ENCODE measurements around the gene ARPC3.
A peak's percentile ranks its signal among the peaks of the same experiment; 100 is the strongest.
"Not testable (repeated sequence)": the region's sequence is repeated elsewhere in the genome, so short reads cannot be mapped to it uniquely, and the experiment has no call there.

Gene ARPC3

DNA sequence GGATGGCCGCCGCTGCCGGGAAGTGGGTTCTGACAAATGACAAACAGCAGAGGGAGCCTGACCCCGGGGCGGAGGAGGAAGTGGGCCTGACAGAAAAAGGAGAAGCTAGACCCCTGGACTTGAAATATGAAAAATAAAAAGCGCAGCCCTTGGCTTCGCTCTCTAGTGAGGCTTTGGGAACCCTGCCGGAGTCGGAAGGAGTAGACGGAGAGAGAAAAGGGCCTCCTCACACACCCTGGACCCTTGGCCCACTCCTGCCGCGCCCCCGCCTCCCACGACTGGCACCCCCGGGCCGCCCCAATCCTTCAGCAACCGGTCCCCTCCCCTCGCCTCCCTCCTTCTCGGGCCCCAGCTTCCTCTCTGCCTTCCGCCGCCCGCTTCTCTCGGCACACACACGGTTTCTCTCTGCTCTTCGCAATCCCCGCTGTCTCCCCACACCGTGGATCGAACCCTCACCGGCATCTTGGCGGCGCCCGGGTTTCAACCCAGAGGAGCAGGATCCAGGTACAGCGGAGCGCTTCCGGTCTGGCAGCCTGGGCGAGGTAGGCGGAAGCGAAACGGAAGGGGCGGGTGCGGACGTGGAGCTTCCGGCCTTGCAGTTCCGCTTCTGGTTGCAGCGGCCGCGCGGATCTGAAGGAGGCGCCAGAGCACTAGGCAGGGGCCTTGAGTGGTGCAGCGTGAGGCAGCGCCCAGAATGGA, at the start of gene ARPC3:
TSS of gene ARPC3 (minus strand) at position 539 of the 699 bp plus-strand sequence. CDS start at position 462, 77 bp downstream.
- peaks cover 62% of the 10 kb centered on the region for H3K36me3 ChIP-seq (ENCODE audit: insufficient read depth, insufficient read length, low read length)
- peaks cover 4% of the 10 kb centered on the region for H3K4me1 ChIP-seq (ENCODE audit: insufficient read depth, insufficient read length)
- peak within 1 kb of the TSS; percentile 89 for H3K9ac ChIP-seq (ENCODE audit: insufficient read length, low read depth)
- H3K27me3 ChIP-seq (ENCODE audit: insufficient read depth, insufficient read length) = no peaks in the 10 kb centered on the region
- no peak for TF ChIP-seq YY1 (IDR thresholded peaks at IDR 0.05; ENCODE audit: insufficient read depth, insufficient read length)
- peak within 1 kb of the TSS; percentile 76 for H3K4me3 ChIP-seq (ENCODE audit: insufficient read length, low read depth)
- DNase-seq (ENCODE audit: low read depth, low spot score) = peak; percentile 92
- H3K9me3 ChIP-seq (ENCODE audit: insufficient read depth, low read length) = no peaks in the 10 kb centered on the region

GRCh38 chr12:110498984-110499706, 49.0 kb upstream of the ARPC3 start:
- H3K4me3 ChIP-seq (ENCODE audit: insufficient read length, low read depth) = no peak overlapping the region
- no peak overlapping the region for H3K9ac ChIP-seq (ENCODE audit: insufficient read length, low read depth)
- H3K27me3 ChIP-seq (ENCODE audit: insufficient read depth, insufficient read length) = no peaks in the 10 kb centered on the region
- peaks cover 9% of the 10 kb centered on the region; the same call in 1 of the 2 replicates for H3K9me3 ChIP-seq (ENCODE audit: insufficient read depth, low read length)
- TF ChIP-seq SUZ12 (IDR thresholded peaks at IDR 0.05; ENCODE audit: extremely low read depth, insufficient read depth, insufficient read length) (no peak), YY1 (IDR thresholded peaks at IDR 0.05; ENCODE audit: insufficient read depth, insufficient read length) (no peak), ZNF274 (IDR thresholded peaks at IDR 0.05; ENCODE audit: low read depth, low read length) (no peak)
- H3K36me3 ChIP-seq (ENCODE audit: insufficient read depth, insufficient read length, low read length) = peaks cover 43% of the 10 kb centered on the region
- no peak for DNase-seq (ENCODE audit: low read depth, low spot score)
- no peaks in the 10 kb centered on the region for H3K4me1 ChIP-seq (ENCODE audit: insufficient read depth, insufficient read length)

DNA sequence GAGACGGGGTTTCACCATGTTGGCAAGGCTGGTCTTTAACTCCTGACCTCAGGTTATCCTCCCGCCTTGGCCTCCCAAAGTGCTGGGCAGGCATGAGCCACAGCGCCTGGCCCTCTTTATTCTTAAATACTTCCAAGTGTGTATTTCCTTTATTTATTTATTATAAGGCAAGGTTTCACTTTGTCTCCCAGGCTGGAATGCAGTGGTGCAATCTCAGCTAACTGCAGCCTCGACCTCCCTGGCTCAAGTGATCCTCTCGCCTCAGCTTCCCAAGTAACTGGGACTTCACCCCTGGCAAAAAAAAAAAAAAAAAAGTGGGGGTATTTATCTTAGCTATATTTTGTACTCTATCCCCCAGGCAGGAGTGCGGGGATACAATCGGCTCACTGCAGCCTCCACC, 25.3 kb upstream of the ARPC3 start:
- Histone ChIP-seq H3K9ac (ENCODE audit: insufficient read length, low read depth) (no peak overlapping the region), H3K4me3 (ENCODE audit: insufficient read length, low read depth) (no peak overlapping the region), H3K9me3 (ENCODE audit: insufficient read depth, low read length) (no peaks in the 10 kb centered on the region), H3K4me1 (ENCODE audit: insufficient read depth, insufficient read length) (no peaks in the 10 kb centered on the region), H3K36me3 (ENCODE audit: insufficient read depth, insufficient read length, low read length) (peaks cover 51% of the 10 kb centered on the region), H3K27me3 (ENCODE audit: insufficient read depth, insufficient read length) (no peaks in the 10 kb centered on the region)
- no peak for TF ChIP-seq YY1 (IDR thresholded peaks at IDR 0.05; ENCODE audit: insufficient read depth, insufficient read length)
- no peak for TF ChIP-seq SUZ12 (IDR thresholded peaks at IDR 0.05; ENCODE audit: extremely low read depth, insufficient read depth, insufficient read length)
- TF ChIP-seq ZNF274 (IDR thresholded peaks at IDR 0.05; ENCODE audit: low read depth, low read length) = no peak
- no peak for DNase-seq (ENCODE audit: low read depth, low spot score)

DNA sequence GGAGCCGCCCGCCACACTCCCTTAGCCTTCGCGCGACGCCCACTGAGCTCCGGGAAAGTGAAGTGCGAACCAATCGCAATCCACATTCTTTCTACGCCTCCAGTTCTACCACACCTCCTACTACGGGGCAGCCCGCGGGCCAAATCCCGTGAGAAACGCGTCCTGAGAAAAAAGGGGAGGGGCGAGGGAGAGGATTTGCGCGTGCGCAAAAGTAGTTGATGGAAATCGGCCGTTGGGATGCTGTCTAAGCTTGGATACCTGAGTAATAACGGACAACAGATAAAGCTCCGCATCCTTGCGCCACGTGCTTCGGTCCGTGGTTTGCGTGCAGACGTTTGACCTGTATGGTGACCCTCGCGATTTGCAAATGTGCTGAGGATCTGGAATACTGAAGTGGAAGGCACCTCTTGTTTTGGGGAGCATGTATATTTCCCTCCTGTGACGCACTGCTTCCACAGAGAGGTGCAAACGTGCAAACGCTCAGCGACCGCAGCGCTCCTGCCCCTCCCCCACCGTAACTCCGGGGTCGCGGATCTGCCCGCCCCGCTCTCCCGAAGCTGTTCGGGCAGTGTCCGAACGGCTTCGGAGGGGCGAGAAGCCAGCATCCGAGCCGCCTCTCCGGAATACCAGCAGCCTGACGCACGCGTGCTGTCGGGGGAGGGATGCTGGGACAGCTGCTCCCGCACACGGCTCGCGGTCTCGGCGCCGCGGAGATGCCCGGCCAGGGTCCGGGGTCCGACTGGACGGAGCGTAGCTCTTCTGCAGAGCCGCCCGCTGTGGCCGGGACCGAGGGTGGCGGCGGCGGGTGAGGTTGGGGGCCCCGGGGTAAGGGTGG, 18.3 kb upstream of the ARPC3 start, which contains the start of the genes FAM216A and GPN3:
TSS of gene FAM216A (plus strand) at position 632 of the 835 bp plus-strand sequence. CDS start at position 663, 31 bp downstream.
TSS of gene GPN3 (minus strand) at position 44 of the 835 bp plus-strand sequence. CDS start 54 bp downstream, outside the sequence.
- peak; percentile 97 for DNase-seq (ENCODE audit: low read depth, low spot score)
- TF ChIP-seq SUZ12 (IDR thresholded peaks at IDR 0.05; ENCODE audit: extremely low read depth, insufficient read depth, insufficient read length) (no peak), YY1 (IDR thresholded peaks at IDR 0.05; ENCODE audit: insufficient read depth, insufficient read length) (peak; percentile 5)
- Histone ChIP-seq H3K27me3 (ENCODE audit: insufficient read depth, insufficient read length) (no peaks in the 10 kb centered on the region), H3K36me3 (ENCODE audit: insufficient read depth, insufficient read length, low read length) (peaks cover 33% of the 10 kb centered on the region), H3K4me1 (ENCODE audit: insufficient read depth, insufficient read length) (peaks cover 2% of the 10 kb centered on the region), H3K4me3 (ENCODE audit: insufficient read length, low read depth) (peak within 1 kb of the TSS; percentile 97), H3K9ac (ENCODE audit: insufficient read length, low read depth) (peak within 1 kb of the TSS; percentile 99), H3K9me3 (ENCODE audit: insufficient read depth, low read length) (no peaks in the 10 kb centered on the region)

GRCh38 chr12:110467847-110468213, 17.7 kb upstream of the ARPC3 start:
- Histone ChIP-seq H3K36me3 (ENCODE audit: insufficient read depth, insufficient read length, low read length) (peaks cover 36% of the 10 kb centered on the region), H3K9me3 (ENCODE audit: insufficient read depth, low read length) (no peaks in the 10 kb centered on the region), H3K27me3 (ENCODE audit: insufficient read depth, insufficient read length) (no peaks in the 10 kb centered on the region), H3K4me1 (ENCODE audit: insufficient read depth, insufficient read length) (peaks cover 2% of the 10 kb centered on the region), H3K4me3 (ENCODE audit: insufficient read length, low read depth) (peak overlapping the region; percentile 97), H3K9ac (ENCODE audit: insufficient read length, low read depth) (peak overlapping the region; percentile 99)
- TF ChIP-seq SUZ12 (IDR thresholded peaks at IDR 0.05; ENCODE audit: extremely low read depth, insufficient read depth, insufficient read length) (no peak), YY1 (IDR thresholded peaks at IDR 0.05; ENCODE audit: insufficient read depth, insufficient read length) (peak; percentile 9)
- DNase-seq (ENCODE audit: low read depth, low spot score) = no peak

DNA sequence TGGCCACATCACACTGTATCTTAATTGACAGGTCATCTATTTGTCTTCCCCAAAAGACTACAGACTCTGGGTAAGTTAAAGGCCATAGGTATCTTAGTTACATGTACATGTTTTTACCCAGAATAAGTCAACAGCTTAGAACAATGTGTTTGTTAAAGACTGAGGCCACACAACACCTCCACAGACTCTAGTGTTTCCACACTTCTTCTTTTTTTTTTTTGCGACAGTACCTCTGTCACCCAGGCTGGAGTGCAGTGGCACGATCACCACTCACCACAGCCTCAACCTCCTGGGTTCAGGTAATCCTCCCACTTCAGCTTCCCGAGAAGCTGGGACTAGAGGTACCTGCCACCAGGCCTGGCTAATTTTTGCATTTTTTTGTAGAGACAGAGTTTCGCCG, 16.7 kb upstream of the ARPC3 start:
- no peak for TF ChIP-seq ZNF274 (IDR thresholded peaks at IDR 0.05; ENCODE audit: low read depth, low read length)
- no peak for TF ChIP-seq YY1 (IDR thresholded peaks at IDR 0.05; ENCODE audit: insufficient read depth, insufficient read length)
- no peak for TF ChIP-seq SUZ12 (IDR thresholded peaks at IDR 0.05; ENCODE audit: extremely low read depth, insufficient read depth, insufficient read length)
- H3K27me3 ChIP-seq (ENCODE audit: insufficient read depth, insufficient read length) = no peaks in the 10 kb centered on the region
- peak overlapping the region; percentile 58 for H3K9ac ChIP-seq (ENCODE audit: insufficient read length, low read depth)
- H3K36me3 ChIP-seq (ENCODE audit: insufficient read depth, insufficient read length, low read length) = peaks cover 37% of the 10 kb centered on the region
- H3K4me3 ChIP-seq (ENCODE audit: insufficient read length, low read depth) = peak overlapping the region; percentile 5
- H3K4me1 ChIP-seq (ENCODE audit: insufficient read depth, insufficient read length) = peaks cover 2% of the 10 kb centered on the region
- DNase-seq (ENCODE audit: low read depth, low spot score) = no peak
- no peaks in the 10 kb centered on the region for H3K9me3 ChIP-seq (ENCODE audit: insufficient read depth, low read length)

DNA sequence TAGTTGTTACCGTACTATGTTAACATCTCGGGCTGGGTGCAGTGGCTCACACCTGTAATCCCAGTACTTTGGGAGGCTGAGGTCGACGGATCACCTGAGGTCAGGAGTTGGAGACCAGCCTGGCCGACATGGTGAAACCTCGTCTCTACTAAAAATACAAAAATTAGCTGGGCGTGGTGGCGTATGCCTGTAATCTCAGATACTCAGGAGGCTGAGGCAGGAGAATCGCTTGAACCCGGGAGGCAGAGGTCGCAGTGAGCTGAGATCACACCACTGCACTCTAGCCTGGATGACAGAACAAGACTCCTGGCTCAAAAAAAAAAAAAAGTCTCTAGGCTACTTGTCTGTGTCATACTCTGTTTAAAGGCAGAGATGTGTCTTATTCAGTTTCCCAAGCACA, 15.6 kb upstream of the ARPC3 start:
- not testable (repeated sequence) for H3K27me3 ChIP-seq (ENCODE audit: insufficient read depth, insufficient read length); H3K4me3 ChIP-seq (ENCODE audit: insufficient read length, low read depth); H3K9ac ChIP-seq (ENCODE audit: insufficient read length, low read depth); H3K9me3 ChIP-seq (ENCODE audit: insufficient read depth, low read length); H3K4me1 ChIP-seq (ENCODE audit: insufficient read depth, insufficient read length); DNase-seq (ENCODE audit: low read depth, low spot score)
- H3K36me3 ChIP-seq (ENCODE audit: insufficient read depth, insufficient read length, low read length) = peaks cover 41% of the 10 kb centered on the region

Measured in NT2/D1 (cell line).